ENCODE measurements around the gene MRGPRX4.

DNA sequence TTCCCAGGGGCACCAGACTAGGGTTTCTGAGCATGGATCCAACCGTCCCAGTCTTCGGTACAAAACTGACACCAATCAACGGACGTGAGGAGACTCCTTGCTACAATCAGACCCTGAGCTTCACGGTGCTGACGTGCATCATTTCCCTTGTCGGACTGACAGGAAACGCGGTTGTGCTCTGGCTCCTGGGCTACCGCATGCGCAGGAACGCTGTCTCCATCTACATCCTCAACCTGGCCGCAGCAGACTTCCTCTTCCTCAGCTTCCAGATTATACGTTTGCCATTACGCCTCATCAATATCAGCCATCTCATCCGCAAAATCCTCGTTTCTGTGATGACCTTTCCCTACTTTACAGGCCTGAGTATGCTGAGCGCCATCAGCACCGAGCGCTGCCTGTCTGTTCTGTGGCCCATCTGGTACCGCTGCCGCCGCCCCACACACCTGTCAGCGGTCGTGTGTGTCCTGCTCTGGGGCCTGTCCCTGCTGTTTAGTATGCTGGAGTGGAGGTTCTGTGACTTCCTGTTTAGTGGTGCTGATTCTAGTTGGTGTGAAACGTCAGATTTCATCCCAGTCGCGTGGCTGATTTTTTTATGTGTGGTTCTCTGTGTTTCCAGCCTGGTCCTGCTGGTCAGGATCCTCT is 709 bp downstream of the MRGPRX4 start:
- TF ChIP-seq POLR2AphosphoS5 (IDR thresholded peaks at IDR 0.05; ENCODE audit: low read depth, low read length) (no peak), POLR2A (IDR thresholded peaks at IDR 0.05; ENCODE audit: low read depth, low read length) (no peak), POU2F2 (IDR thresholded peaks at IDR 0.05; ENCODE audit: low read depth, low read length) (no peak), TAF1 (IDR thresholded peaks at IDR 0.05; ENCODE audit: low read depth, low read length) (no peak), SPI1 (IDR thresholded peaks at IDR 0.05; ENCODE audit: low read depth, low read length) (peak; percentile 54), PAX5 (IDR thresholded peaks at IDR 0.05; ENCODE audit: insufficient read depth, low read length, severe bottlenecking) (no peak)

Data from GM12891 (cell line).